ENCODE measurements around the gene ZNHIT3.

GRCh38 chr17:36535669-36536081, 49.2 kb downstream of the ZNHIT3 start:
- no peak for TF ChIP-seq POLR2A (IDR thresholded peaks at IDR 0.05; ENCODE audit: low read depth, low read length)
- TF ChIP-seq CTCF (conservative IDR thresholded peaks at IDR 0.05; ENCODE audit: low read depth, low read length), result no peak
- TF ChIP-seq USF2 (IDR thresholded peaks at IDR 0.05; ENCODE audit: low read depth, low read length), result no peak
- TF ChIP-seq RFX5 (IDR thresholded peaks at IDR 0.05; ENCODE audit: low read depth, low read length), result no peak
- TF ChIP-seq NFE2L2 (IDR thresholded peaks at IDR 0.05; ENCODE audit: low read depth, low read length), result no peak
- TF ChIP-seq RAD21 (IDR thresholded peaks at IDR 0.05; ENCODE audit: low read length), result no peak
- TF ChIP-seq RCOR1 (IDR thresholded peaks at IDR 0.05; ENCODE audit: insufficient replicate concordance, low read length), result no peak
- no peak for TF ChIP-seq MAFK (IDR thresholded peaks at IDR 0.05; ENCODE audit: low read depth, low read length)
- no peak for TF ChIP-seq BHLHE40 (IDR thresholded peaks at IDR 0.05; ENCODE audit: low read depth, low read length)
- no peak for TF ChIP-seq CEBPB (IDR thresholded peaks at IDR 0.05; ENCODE audit: low read depth, low read length)
- no peak for TF ChIP-seq MXI1 (IDR thresholded peaks at IDR 0.05; ENCODE audit: borderline replicate concordance, low read depth, low read length)

Measured in IMR-90 (cell line).